ENCODE measurements around the gene PIGM.

Gene PIGM

GRCh38 chr1:160022330-160023310 is 9.2 kb downstream of the PIGM start:
- in situ Hi-C loops (cut with HindIII; ENCODE audit: low sequenced_read_pairs), result no loop called here

GRCh38 chr1:160021376-160022074 is 10.3 kb downstream of the PIGM start:
- in situ Hi-C loops (cut with HindIII; ENCODE audit: low sequenced_read_pairs), result no loop called here

- in situ Hi-C loops (cut with HindIII; ENCODE audit: low sequenced_read_pairs), result no loop called here
Measured at GRCh38 chr1:160020196-160020595, 11.6 kb downstream of the PIGM start.

GRCh38 chr1:160018900-160019299 is 12.9 kb downstream of the PIGM start:
- in situ Hi-C loops (cut with HindIII; ENCODE audit: low sequenced_read_pairs), result no loop called here

GRCh38 chr1:160018347-160018746 is 13.4 kb downstream of the PIGM start:
- in situ Hi-C loops (cut with HindIII; ENCODE audit: low sequenced_read_pairs), result no loop called here

GRCh38 chr1:160017592-160017991 is 14.2 kb downstream of the PIGM start:
- in situ Hi-C loops (cut with HindIII; ENCODE audit: low sequenced_read_pairs), result no loop called here

- in situ Hi-C loops (cut with HindIII; ENCODE audit: low sequenced_read_pairs), result no loop called here
Measured at GRCh38 chr1:160011781-160012180, 20.0 kb downstream of the PIGM start.

- in situ Hi-C loops (cut with HindIII; ENCODE audit: low sequenced_read_pairs), result no loop called here
Measured at GRCh38 chr1:160009801-160010200, 22.0 kb downstream of the PIGM start.

- in situ Hi-C loops (cut with HindIII; ENCODE audit: low sequenced_read_pairs), result no loop called here
Measured at GRCh38 chr1:160009081-160009480, 22.7 kb downstream of the PIGM start.

GRCh38 chr1:160007577-160008200 is 24.1 kb downstream of the PIGM start:
- in situ Hi-C loops (cut with HindIII; ENCODE audit: low sequenced_read_pairs), result no loop called here

GRCh38 chr1:160006312-160006940 is 25.4 kb downstream of the PIGM start:
- in situ Hi-C loops (cut with HindIII; ENCODE audit: low sequenced_read_pairs), result no loop called here

GRCh38 chr1:160005070-160005469 is 26.7 kb downstream of the PIGM start:
- in situ Hi-C loops (cut with HindIII; ENCODE audit: low sequenced_read_pairs), result no loop called here

- in situ Hi-C loops (cut with HindIII; ENCODE audit: low sequenced_read_pairs), result no loop called here
Measured at GRCh38 chr1:160004425-160004824, 27.4 kb downstream of the PIGM start.

GRCh38 chr1:160004001-160004400 is 27.8 kb downstream of the PIGM start:
- in situ Hi-C loops (cut with HindIII; ENCODE audit: low sequenced_read_pairs), result no loop called here

GRCh38 chr1:160001440-160001839 is 30.4 kb downstream of the PIGM start:
- in situ Hi-C loops (cut with HindIII; ENCODE audit: low sequenced_read_pairs), result no loop called here

GRCh38 chr1:159999204-159999603 is 32.6 kb downstream of the PIGM start:
- in situ Hi-C loops (cut with HindIII; ENCODE audit: low sequenced_read_pairs), result no loop called here

GRCh38 chr1:159996653-159997052 is 35.1 kb downstream of the PIGM start:
- in situ Hi-C loops (cut with HindIII; ENCODE audit: low sequenced_read_pairs), result no loop called here

- in situ Hi-C loops (cut with HindIII; ENCODE audit: low sequenced_read_pairs), result no loop called here
Measured at GRCh38 chr1:159994896-159995295, 36.9 kb downstream of the PIGM start.

- in situ Hi-C loops (cut with HindIII; ENCODE audit: low sequenced_read_pairs), result no loop called here
Measured at GRCh38 chr1:159993911-159994310, 37.9 kb downstream of the PIGM start.

- in situ Hi-C loops (cut with HindIII; ENCODE audit: low sequenced_read_pairs), result no loop called here
Measured at GRCh38 chr1:159992161-159992560, 39.6 kb downstream of the PIGM start.

- in situ Hi-C loops (cut with HindIII; ENCODE audit: low sequenced_read_pairs), result no loop called here
Measured at GRCh38 chr1:159991513-159991912, 40.3 kb downstream of the PIGM start.
